ENCODE results near the gene FRMD4B. TPM values are rescaled to one million over a fixed set of nuclear protein-coding genes. Genes with fewer than 3 reads are reported as not detected.

FRMD4B gene
- total RNA-seq, 2 donors from 2014 or later: 36.7 to 38.1 TPM

GRCh38 chr3:69174871-69175737 lies 210.8 kb downstream of the FRMD4B start:
- DNase-seq: no peak
- no peak for ATAC-seq
- intact Hi-C loops (cut with DNase I): no loop called here

GRCh38 chr3:69174445-69174844 lies 211.4 kb downstream of the FRMD4B start:
- no peak for DNase-seq
- no peak for ATAC-seq
- intact Hi-C loops (cut with DNase I): no loop called here

DNA sequence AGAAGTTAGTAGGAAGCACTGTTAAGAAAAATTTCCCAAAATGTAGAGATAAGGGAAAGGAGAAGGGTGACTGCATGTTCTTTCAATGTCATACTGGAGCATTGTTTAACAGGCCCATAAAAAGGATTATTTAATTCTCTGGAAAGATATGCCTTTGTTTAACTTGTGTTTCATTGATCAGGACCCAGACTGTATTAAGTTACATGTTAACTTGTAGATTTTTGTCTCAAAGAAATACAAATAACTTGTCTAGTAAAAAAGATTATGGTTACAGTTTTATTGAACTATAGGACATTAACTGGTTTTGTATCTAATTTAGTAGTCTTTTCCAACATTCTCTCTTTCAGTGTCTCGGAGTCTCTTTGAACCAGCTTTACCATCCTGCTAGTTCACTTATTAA lies 213.8 kb downstream of the FRMD4B start:
- intact Hi-C loops (cut with DNase I): no loop called here
- ATAC-seq (no peak), DNase-seq (no peak)

- intact Hi-C loops (cut with DNase I): loop anchor here in 1 of 2 donors (10.0 kb wide), 2 partner anchors 258 to 498 kb away; no protein-coding TSS in a partner anchor
- DNase-seq (no peak), ATAC-seq (no peak)
These were observed 219.4 kb downstream of the FRMD4B start for GRCh38 chr3:69166446-69166845.

DNA sequence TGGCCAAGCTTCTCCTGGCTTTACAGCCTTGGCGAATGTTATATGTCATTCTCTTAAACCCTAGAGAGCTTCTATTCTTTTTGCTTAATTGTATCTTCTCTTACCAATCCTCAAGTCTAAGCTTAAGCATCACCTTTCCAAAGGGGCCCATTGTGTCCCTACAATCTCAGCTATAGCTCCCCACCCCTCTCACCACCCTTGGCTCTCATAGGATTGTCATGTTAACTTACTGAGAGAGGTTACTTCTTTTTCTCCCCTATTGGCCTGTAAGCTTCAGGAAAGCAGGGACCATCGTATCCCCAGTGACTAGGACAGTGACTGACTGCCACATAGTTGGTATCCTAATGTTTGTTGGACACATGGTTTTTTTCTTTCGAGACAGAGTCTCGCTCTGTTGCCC lies 220.1 kb downstream of the FRMD4B start:
- intact Hi-C loops (cut with DNase I): loop anchor here in 1 of 2 donors (10.0 kb wide), 2 partner anchors 259 to 499 kb away; no protein-coding TSS in a partner anchor
- DNase-seq (no peak), ATAC-seq (no peak)

DNA sequence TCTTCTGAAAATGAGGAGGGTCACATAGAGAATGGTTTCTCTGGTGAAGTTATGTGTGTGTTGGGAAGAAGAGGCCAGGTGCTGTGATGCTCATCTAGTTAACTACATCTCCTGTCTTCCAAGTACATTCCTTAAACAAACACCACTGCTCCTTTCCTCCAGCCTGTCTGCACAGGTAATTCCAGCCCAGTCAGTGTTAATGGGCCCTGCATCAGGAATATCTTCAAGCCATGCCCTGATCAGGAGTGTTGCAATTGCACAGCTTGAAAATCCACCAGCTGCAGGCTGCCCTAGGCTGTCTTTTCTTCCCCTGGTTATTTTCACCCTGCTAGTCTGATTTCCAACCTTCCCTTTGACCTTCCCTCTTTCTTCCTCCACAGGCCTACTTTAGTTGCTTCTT lies 221.6 kb downstream of the FRMD4B start:
- ATAC-seq (no peak), DNase-seq (no peak)
- intact Hi-C loops (cut with DNase I): loop anchor here (5.0 to 10.0 kb wide), 5 partner anchors 143 to 508 kb away; no protein-coding TSS in a partner anchor

GRCh38 chr3:69162308-69162980 lies 223.4 kb downstream of the FRMD4B start:
- no peak for ATAC-seq
- intact Hi-C loops (cut with DNase I): loop anchor here (5.0 to 10.0 kb wide), 5 partner anchors 145 to 510 kb away; no protein-coding TSS in a partner anchor
- no peak for DNase-seq

GRCh38 chr3:69161587-69162307 lies 224.1 kb downstream of the FRMD4B start:
- no peak for DNase-seq
- intact Hi-C loops (cut with DNase I): loop anchor here (2.0 to 10.0 kb wide), 6 partner anchors 145 to 511 kb away; no protein-coding TSS in a partner anchor
- peak; percentile 30 to 47 for ATAC-seq

- DNase-seq: no peak
- ATAC-seq: no peak
- intact Hi-C loops (cut with DNase I): loop anchor here (2.0 to 10.0 kb wide), 6 partner anchors 146 to 512 kb away; no protein-coding TSS in a partner anchor
These were observed 225.4 kb downstream of the FRMD4B start for GRCh38 chr3:69160525-69160924.

- DNase-seq (no peak), ATAC-seq (no peak)
- intact Hi-C loops (cut with DNase I): loop anchor here (2.0 to 10.0 kb wide), 6 partner anchors 147 to 512 kb away; no protein-coding TSS in a partner anchor
These were observed 225.8 kb downstream of the FRMD4B start for GRCh38 chr3:69160107-69160506.

DNA sequence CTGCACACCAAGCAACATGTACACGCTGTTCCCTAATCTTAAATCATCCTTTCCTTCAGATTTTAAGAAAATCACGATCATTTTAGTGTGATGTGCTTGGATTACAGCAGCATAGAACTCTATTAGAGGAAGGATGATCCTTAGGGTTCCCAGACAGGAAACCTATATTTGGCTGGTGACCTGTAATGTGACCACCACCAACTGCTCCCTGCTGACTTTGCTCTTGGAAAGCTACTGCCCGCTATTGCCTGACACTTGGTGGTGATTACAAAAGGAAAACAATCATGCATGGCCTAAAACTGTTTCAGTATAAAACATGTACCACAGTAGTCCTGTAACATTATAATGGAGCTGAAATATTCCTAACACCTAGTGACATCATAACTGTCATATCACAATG lies 236.3 kb downstream of the FRMD4B start:
- DNase-seq (no peak), ATAC-seq (no peak)
- intact Hi-C loops (cut with DNase I): no loop called here

DNA sequence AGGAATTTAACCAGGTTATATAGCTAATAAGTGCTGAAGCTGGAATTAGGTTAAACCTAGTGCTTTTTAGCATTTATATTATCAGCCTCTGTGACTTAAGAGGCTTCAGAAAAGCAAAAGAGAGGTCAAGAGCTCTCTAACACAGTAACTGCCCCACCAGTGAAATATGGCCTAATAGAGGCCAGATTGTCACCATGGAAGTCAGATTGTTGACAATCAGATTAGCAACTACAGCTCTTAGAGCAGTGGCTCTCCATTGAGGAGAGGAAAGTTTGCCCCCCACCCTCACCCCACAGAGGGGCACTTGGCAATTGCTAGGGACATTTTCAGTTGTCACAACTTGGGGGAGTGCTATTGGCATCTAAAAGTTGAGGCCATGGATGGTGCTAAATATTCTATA lies 240.2 kb downstream of the FRMD4B start:
- intact Hi-C loops (cut with DNase I): no loop called here
- DNase-seq: no peak
- ATAC-seq: no peak

DNA sequence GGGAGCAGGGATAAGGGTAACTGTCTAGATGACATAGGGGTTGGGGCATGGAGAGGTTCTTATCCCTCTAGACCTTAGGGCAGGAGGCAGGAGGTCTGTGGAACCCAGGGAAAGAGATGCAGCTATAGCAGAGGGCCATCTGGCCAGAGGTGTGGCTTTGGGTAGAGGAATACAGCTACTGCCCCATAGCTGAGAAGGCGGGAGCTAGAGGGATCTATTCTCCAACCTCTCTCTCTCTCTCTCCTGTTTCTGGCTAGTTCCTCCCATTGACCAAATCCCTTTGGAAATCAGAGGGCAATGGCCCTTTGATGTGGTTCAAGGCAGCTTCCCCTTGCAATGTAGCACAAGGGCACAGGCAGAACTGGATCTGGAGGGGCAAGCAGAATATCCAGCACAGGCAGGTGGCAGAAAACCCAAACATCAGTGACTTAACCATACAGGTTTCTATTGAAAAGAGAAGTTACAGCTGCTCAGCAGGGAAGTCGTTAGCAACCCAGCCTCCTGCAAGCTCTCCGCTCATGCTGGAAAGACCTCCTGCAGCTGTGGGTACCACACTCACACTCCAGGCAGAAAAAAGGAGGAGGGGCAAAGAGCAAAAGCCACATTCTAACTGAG lies 241.2 kb downstream of the FRMD4B start:
- intact Hi-C loops (cut with DNase I): no loop called here
- no peak for DNase-seq
- no peak for ATAC-seq

GRCh38 chr3:69143612-69144011 lies 242.3 kb downstream of the FRMD4B start:
- intact Hi-C loops (cut with DNase I): no loop called here
- ATAC-seq (no peak), DNase-seq (no peak)

DNA sequence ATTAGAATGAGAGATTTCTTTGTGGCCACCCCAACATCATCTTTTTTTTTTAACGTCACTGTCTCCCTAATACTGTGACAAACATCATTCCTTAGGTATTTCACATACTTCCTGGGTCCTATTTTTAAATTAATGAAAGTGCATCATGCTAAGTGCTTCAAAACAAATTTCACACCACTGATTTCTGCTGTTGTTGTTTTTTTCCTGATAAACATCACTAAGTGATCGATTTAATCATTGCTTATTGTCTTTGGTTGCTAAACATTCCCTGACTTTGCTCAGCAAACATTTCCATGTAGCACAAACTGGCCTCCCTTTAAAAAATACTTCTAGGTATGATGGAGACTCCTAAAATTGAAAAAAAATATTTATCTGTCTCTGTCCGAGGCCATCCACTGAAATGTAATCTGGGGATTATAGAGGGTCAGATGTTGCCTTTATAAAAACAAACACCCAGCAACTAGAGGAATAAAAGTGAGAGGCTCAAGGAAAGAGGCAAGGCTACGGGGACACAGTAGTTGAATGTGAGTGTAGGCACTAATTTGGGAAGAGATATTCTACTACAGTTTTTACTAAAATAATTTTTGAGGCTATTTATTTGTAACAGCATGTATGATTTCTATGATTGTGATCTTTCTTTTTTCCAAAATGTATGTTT lies 243.0 kb downstream of the FRMD4B start:
- intact Hi-C loops (cut with DNase I): no loop called here
- no peak for DNase-seq

DNA sequence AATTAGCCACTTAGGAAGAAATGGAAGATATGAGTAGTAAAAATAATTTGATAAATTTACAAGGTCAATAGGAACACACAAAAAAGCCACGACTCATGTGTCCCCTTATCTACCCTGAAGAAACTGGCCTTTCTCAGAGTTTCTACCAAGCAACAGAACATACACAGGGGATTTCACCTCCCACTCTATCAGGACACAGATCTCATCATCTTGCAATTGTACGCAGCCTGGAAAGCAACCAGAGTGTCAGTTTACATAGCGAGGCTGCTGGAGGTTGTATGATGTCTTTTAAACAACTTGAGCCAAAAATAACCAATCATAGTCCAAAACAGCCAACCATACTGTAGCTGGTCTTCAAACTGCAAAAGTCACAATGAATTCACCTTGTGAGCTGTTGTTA lies 243.8 kb downstream of the FRMD4B start:
- intact Hi-C loops (cut with DNase I): no loop called here
- ATAC-seq (no peak), DNase-seq (no peak)

More for the DNA sequence above, 243.0 kb downstream of the FRMD4B start:
- no peak for ATAC-seq

- no peak for ATAC-seq
- no peak for DNase-seq
- intact Hi-C loops (cut with DNase I): no loop called here
These were observed 244.6 kb downstream of the FRMD4B start for GRCh38 chr3:69141313-69141712.

- ATAC-seq (no peak), DNase-seq (no peak)
- intact Hi-C loops (cut with DNase I): no loop called here
These were observed 248.5 kb downstream of the FRMD4B start for GRCh38 chr3:69137412-69137811.

DNA sequence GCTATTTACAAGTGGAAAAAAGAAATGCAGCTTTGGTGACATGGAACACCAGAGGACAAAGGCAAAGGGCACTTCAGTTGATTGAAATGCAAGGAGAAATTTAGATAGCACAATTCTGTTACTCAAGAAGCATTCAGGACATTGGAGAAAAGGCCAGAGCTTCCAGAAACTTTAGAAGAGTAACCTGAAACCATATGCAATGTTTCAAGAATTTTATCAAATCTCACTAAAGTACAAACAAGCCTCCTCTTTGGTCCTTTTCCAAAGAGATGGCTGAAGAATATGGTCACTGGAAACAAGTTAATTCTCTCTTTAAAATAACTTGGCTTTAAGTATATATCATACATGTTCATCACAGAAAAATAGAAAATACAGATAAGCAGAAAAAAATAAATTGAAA lies 248.9 kb downstream of the FRMD4B start:
- intact Hi-C loops (cut with DNase I): no loop called here
- DNase-seq: no peak
- ATAC-seq: no peak
